K562 (cell line): ENCODE data around the gene ZMIZ1. TPM values are rescaled to one million over a fixed set of nuclear protein-coding genes. Genes with fewer than 3 reads are reported as not detected.

Experiments
- BRF1 ChIP-seq: IDR thresholded peaks from 3 replicates; pipeline ENCODE4 v1.6.1; 2011; ENCODE audit warnings: borderline replicate concordance, mild to moderate bottlenecking; ENCODE audit not compliant: insufficient read length; ENCODE audit errors: extremely low read depth
- CEBPG ChIP-seq, 3 experiments: fragments of 200-800 bp in 1 of 3; sonication (Bioruptor generic) in 1 of 3; sonication (generic) in 1 of 3; formaldehyde crosslinking in 1 of 3; IDR thresholded peaks in 2 of 3; conservative IDR thresholded peaks in 1 of 3; 2 replicates each; pipeline versions ENCODE4 v1.6.1 to v1.8.0; 2016 to 2022; ENCODE audit warnings: missing compliant biosample characterization in 2 of 3, missing genetic modification characterization in 2 of 3, mild to moderate bottlenecking in 1 of 3, missing genetic modification reagents in 1 of 3
- CREM ChIP-seq: IDR thresholded peaks from 2 replicates; pipeline ENCODE4 v1.6.1; 2014; ENCODE audit warnings: antibody characterized with exemption, low read depth
- DACH1 ChIP-seq: fragments of 450-650 bp; IDR thresholded peaks from 2 replicates; pipeline ENCODE4 v1.6.1; 2018; ENCODE audit not compliant: partially characterized antibody
- EHMT2 ChIP-seq: fragments of 450-650 bp; IDR thresholded peaks from 2 replicates; pipeline ENCODE4 v1.6.1; 2018; ENCODE audit warnings: antibody characterized with exemption
- EP300 ChIP-seq: IDR thresholded peaks from 2 replicates; pipeline ENCODE4 v1.6.1; 2012; ENCODE audit warnings: low read length, improper control_type of control experiment
- HEY1 ChIP-seq: fragments of 250-450 bp; sonication (Bioruptor Pico); IDR thresholded peaks from 2 replicates; pipeline ENCODE4 v1.5.0; 2020; ENCODE audit warnings: mild to moderate bottlenecking, moderate library complexity, borderline replicate concordance
- NR2C1 ChIP-seq, 2 experiments: fragments of 450-650 bp; IDR thresholded peaks; 2 replicates each; pipeline ENCODE4 v1.6.1; 2017; ENCODE audit warnings: mild to moderate bottlenecking in 2 of 2, antibody characterized with exemption in 1 of 2, inconsistent platforms in 1 of 2, missing compliant biosample characterization in 1 of 2, missing genetic modification characterization in 1 of 2
- SAFB ChIP-seq: fragments of 200-400 bp; formaldehyde crosslinking; IDR thresholded peaks from 2 replicates; pipeline ENCODE4 v1.6.1; 2017; ENCODE audit warnings: low read depth, low read length, borderline replicate concordance
- SAFB2 ChIP-seq: fragments of 200-400 bp; formaldehyde crosslinking; IDR thresholded peaks from 2 replicates; pipeline ENCODE4 v1.6.1; 2018; ENCODE audit warnings: borderline replicate concordance, low read length, low read depth, moderate library complexity; ENCODE audit not compliant: severe bottlenecking
- SIN3B ChIP-seq: fragments of 450-650 bp; IDR thresholded peaks from 2 replicates; pipeline ENCODE4 v1.6.1; 2017; ENCODE audit warnings: low read depth, mild to moderate bottlenecking, moderate library complexity
- TEAD4 ChIP-seq, 2 experiments: sonication (generic) in 1 of 2; formaldehyde crosslinking in 1 of 2; IDR thresholded peaks; 2 replicates each; pipeline versions ENCODE4 v1.6.1 to v1.8.0; 2012 to 2022; ENCODE audit warnings: borderline replicate concordance in 1 of 2, inconsistent platforms in 1 of 2, low read length in 1 of 2, mild to moderate bottlenecking in 1 of 2, missing genetic modification reagents in 1 of 2
- ZNF232 ChIP-seq: sonication (generic); formaldehyde crosslinking; IDR thresholded peaks from 2 replicates; pipeline ENCODE4 v1.8.0; 2022; ENCODE audit warnings: mild to moderate bottlenecking, missing genetic modification reagents
- polyA plus RNA-seq, 8 experiments: library from polyadenylated mRNA; depleted of rRNA in 4 of 8; stranded (reverse) in 5 of 8; unstranded in 3 of 8; fragments of >200 nt; fragmentation: Nextera tagmentation in 2 of 8; fragmentation: Illumina TruSeq in 1 of 8; extraction: Ambion mirVana in 2 of 8; extraction: Trizol in 1 of 8; gene quantifications; 2 replicates each; pipeline versions ENCODE4 v1.2.1 to v1.2.3, GENCODE V29; 2011 to 2014; ENCODE audit warnings: inconsistent platforms in 1 of 8, missing spikeins in 1 of 8
- total RNA-seq, 7 experiments: library from RNA; depleted of rRNA in 6 of 7; stranded (reverse); fragments of >200 nt in 6 of 7; fragmentation: Illumina TruSeq in 2 of 7; extraction: Trizol in 2 of 7; gene quantifications; 2 replicates each; pipeline versions ENCODE4 v1.2.1 to v1.2.3, GENCODE V29; 2011 to 2021; ENCODE audit warnings: low replicate concordance in 1 of 7
- TF ChIP-seq, protein P1 (sequence below): fragments of 450-650 bp; IDR thresholded peaks from 2 replicates; pipeline ENCODE4 v1.6.1; 2016; ENCODE audit warnings: low read depth, mild to moderate bottlenecking, moderate library complexity
- TF ChIP-seq, protein P2 (sequence below): fragments of 450-650 bp; IDR thresholded peaks from 2 replicates; pipeline ENCODE4 v1.6.1; 2014; ENCODE audit warnings: low read depth, mild to moderate bottlenecking, moderate library complexity, borderline replicate concordance
- TF ChIP-seq, protein P3 (sequence below): sonication (generic); formaldehyde crosslinking; IDR thresholded peaks from 2 replicates; pipeline ENCODE4 v1.8.1; 2023; ENCODE audit warnings: mild to moderate bottlenecking, missing genetic modification reagents, moderate library complexity
- TF ChIP-seq, protein P4 (sequence below), 2 experiments: fragments of 450-650 bp in 1 of 2; sonication (generic) in 1 of 2; formaldehyde crosslinking; conservative IDR thresholded peaks; 2 replicates each; pipeline versions ENCODE4 v1.4.0 to v1.8.1; 2020 to 2022; ENCODE audit warnings: mild to moderate bottlenecking in 1 of 2, missing genetic modification reagents in 1 of 2
- TF ChIP-seq, protein P5 (sequence below): fragments of 250-450 bp; sonication (Bioruptor Pico); IDR thresholded peaks from 2 replicates; pipeline ENCODE4 v1.5.0; 2022; ENCODE audit warnings: mild to moderate bottlenecking

The ZMIZ1 gene
- total and polyA plus RNA-seq, 9 of the 15 experiments (the other 6 are each of a cell fraction or from before 2014, with no cell fraction given): 1.0 to 37.3 (median 4.3) TPM

DNA sequence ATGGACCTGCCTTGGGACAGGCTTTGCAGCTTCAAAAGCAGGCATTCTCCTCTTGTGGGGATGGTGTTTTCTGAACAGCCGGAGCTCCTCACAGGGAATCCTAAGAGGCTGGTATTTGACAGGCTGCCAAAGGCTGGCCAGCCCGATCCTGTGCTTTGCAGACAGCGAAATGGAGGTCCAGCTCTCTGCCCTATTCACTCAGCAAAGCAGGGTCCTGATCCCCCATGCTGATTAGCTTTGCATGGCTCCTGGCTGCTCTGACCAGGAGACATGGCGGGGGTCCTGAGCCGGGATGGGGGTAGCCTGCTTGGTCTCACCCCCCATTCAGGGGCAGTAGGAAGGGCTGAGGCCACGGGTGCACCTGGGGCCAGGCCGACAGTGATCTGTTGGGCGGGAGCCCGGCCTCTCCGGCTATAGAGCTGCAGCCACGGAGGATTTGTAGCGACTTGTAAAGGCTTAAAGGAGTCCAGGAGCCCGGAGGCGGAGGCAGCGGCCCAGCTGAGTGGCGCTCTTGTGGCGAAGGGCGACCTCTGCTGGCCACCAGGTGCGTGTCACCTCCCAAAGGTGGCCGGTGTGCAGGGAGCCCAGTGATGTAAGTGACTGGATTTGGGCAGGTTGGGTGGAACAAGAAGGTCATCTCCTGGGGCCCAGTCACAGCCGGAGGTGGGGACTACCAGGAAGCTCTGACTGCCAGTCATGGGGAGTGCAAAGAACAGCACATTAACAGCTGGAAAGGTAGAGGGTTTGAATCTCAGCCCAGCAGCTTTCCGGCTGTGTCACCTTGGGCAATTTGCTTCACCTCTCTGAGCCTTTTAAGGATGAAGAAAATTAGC is 126.5 kb downstream of the ZMIZ1 start (continued):
- TF ChIP-seq BRF1 (no peak), SIN3B (no peak), HEY1 (no peak), NR2C1 (IDR thresholded peaks at IDR 0.05) (no peak), NR2C1 (tag; IDR thresholded peaks at IDR 0.05) (no peak), DACH1 (peak; percentile 77), CEBPG (CRISPR knock-in tag; IDR thresholded peaks at IDR 0.05) (no peak), CEBPG (tag; conservative IDR thresholded peaks at IDR 0.05 in 1 of 2, IDR thresholded peaks at IDR 0.05 in 1 of 2) (0 out of 4 replicates have a peak, but pooled peaks of 1 of the 2 experiments have one; percentile 17), EP300 (peak; percentile 42; the same call in 1 of the 2 replicates), SAFB2 (no peak), CREM (peak; percentile 75), EHMT2 (no peak; the same call in 1 of the 2 replicates), ZNF232 (CRISPR knock-in tag) (no peak), TEAD4 (IDR thresholded peaks at IDR 0.05; ENCODE audit: low read length) (no peak), TEAD4 (CRISPR knock-in tag; IDR thresholded peaks at IDR 0.05; ENCODE audit: borderline replicate concordance) (no peak), SAFB (no peak)
- TF ChIP-seq, protein P1, sequence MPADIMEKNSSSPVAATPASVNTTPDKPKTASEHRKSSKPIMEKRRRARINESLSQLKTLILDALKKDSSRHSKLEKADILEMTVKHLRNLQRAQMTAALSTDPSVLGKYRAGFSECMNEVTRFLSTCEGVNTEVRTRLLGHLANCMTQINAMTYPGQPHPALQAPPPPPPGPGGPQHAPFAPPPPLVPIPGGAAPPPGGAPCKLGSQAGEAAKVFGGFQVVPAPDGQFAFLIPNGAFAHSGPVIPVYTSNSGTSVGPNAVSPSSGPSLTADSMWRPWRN: no peak
- TF ChIP-seq, protein P2, sequence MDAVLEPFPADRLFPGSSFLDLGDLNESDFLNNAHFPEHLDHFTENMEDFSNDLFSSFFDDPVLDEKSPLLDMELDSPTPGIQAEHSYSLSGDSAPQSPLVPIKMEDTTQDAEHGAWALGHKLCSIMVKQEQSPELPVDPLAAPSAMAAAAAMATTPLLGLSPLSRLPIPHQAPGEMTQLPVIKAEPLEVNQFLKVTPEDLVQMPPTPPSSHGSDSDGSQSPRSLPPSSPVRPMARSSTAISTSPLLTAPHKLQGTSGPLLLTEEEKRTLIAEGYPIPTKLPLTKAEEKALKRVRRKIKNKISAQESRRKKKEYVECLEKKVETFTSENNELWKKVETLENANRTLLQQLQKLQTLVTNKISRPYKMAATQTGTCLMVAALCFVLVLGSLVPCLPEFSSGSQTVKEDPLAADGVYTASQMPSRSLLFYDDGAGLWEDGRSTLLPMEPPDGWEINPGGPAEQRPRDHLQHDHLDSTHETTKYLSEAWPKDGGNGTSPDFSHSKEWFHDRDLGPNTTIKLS: no peak
- TF ChIP-seq, protein P3, sequence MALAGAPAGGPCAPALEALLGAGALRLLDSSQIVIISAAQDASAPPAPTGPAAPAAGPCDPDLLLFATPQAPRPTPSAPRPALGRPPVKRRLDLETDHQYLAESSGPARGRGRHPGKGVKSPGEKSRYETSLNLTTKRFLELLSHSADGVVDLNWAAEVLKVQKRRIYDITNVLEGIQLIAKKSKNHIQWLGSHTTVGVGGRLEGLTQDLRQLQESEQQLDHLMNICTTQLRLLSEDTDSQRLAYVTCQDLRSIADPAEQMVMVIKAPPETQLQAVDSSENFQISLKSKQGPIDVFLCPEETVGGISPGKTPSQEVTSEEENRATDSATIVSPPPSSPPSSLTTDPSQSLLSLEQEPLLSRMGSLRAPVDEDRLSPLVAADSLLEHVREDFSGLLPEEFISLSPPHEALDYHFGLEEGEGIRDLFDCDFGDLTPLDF (CRISPR knock-in tag): no peak
- TF ChIP-seq, protein P4, sequence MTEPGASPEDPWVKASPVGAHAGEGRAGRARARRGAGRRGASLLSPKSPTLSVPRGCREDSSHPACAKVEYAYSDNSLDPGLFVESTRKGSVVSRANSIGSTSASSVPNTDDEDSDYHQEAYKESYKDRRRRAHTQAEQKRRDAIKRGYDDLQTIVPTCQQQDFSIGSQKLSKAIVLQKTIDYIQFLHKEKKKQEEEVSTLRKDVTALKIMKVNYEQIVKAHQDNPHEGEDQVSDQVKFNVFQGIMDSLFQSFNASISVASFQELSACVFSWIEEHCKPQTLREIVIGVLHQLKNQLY (CRISPR knock-in tag; conservative IDR thresholded peaks at IDR 0.05): no peak
- TF ChIP-seq, protein P5, sequence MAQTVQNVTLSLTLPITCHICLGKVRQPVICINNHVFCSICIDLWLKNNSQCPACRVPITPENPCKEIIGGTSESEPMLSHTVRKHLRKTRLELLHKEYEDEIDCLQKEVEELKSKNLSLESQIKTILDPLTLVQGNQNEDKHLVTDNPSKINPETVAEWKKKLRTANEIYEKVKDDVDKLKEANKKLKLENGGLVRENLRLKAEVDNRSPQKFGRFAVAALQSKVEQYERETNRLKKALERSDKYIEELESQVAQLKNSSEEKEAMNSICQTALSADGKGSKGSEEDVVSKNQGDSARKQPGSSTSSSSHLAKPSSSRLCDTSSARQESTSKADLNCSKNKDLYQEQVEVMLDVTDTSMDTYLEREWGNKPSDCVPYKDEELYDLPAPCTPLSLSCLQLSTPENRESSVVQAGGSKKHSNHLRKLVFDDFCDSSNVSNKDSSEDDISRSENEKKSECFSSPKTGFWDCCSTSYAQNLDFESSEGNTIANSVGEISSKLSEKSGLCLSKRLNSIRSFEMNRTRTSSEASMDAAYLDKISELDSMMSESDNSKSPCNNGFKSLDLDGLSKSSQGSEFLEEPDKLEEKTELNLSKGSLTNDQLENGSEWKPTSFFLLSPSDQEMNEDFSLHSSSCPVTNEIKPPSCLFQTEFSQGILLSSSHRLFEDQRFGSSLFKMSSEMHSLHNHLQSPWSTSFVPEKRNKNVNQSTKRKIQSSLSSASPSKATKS: no peak
